GM15510 (cell line): ENCODE data around the gene ZFYVE27.

Source experiments
- POLR2A ChIP-seq: IDR thresholded peaks from 3 replicates; pipeline ENCODE4 v1.6.1; 2011; ENCODE audit warnings: borderline replicate concordance; ENCODE audit not compliant: insufficient read length; ENCODE audit errors: extremely low read depth

Gene ZFYVE27, protein sequence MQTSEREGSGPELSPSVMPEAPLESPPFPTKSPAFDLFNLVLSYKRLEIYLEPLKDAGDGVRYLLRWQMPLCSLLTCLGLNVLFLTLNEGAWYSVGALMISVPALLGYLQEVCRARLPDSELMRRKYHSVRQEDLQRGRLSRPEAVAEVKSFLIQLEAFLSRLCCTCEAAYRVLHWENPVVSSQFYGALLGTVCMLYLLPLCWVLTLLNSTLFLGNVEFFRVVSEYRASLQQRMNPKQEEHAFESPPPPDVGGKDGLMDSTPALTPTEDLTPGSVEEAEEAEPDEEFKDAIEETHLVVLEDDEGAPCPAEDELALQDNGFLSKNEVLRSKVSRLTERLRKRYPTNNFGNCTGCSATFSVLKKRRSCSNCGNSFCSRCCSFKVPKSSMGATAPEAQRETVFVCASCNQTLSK

DNA sequence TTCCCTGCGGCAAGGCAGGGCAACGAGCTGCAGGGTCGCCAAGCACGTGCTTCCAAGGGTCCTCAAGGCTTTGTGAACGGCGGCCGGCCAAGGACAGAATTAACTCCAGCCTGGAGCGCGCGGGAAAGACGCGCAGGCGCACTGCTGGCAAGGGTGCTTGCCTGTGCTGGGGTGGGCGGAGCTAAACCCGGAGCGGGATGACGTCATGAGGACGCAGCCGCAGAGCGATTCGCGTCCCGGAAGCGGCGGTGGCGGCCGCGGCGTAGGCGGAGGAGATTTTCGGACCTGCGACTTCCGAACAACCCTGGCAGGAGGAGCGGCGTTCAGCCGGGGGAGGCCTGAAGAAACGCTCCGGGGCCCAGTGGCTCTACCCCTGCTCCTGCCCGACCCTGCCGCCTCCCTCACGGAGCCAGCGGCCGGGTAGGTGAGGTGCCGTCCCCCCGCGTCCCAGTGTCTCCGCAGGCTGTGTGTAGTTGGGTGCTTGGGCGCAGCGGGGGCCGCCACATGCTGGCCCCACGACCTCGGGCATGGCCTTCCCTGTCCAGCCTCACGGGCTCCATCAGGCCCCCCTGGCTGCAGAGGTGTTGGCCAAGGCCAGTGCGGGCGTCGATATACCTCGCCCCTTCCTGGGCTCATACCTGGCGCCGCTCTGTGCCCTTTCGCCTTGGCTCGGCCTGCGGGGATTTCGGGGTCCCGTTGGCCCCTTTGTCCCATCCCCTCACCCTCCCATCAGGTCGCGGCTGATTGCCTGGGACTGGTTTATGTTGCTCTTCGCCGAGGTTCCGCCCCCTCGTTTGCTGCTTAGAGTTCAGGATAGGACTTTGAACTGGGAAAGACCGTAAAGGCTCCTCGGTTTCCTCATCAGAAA lies at the start of gene ZFYVE27:
ZFYVE27 (plus strand) TSS at position 227 of the 868 bp plus-strand sequence. CDS start 1,350 bp downstream, outside the sequence.
- TF ChIP-seq POLR2A = peak; percentile 88

DNA sequence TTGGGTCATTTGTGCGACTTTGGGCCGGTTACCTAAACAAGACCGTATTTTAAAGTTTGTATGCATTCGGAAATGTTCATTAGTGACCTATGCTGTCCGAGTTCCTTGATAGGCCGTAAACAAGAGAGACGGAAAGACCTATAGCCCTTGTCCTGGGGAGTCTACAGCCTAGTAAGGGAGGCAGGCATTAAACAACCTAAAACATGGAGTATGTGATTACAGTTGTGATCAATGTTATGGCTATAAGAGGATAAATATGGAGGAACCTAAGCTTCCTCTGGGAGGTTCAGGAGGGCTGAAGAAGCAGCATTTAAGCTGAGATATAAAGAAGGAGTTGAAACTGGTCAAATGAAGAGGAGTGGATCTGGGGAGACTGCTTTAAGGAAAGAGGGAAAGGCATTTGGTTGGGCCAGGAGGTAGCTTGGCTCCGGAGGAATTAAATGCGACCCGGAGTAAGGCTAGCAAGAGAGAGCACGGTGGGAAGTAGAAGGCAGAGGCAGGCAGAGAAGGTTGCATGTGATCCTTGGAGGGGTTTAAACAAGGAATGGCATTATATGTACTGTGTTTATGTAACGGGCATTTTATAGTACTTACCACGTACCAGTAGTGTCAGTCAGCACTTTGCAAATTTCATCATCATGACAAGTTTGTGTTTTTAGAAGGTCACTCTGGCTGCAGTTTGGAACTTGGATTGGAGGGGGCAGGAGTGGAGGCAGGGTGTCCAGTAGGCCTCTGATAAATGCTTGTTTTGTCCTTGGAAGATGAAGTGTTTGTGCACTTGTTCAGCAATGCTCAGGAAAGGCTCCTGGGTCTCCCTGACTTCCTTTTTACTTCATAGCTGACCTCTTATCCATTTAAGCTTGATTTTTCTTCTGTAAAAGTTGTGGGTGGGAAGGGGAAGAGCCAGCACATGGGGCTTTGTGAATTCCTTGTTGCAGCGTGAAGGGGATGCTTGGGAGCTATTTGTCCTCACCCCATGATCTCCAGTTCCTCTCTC lies 48.8 kb upstream of the ZFYVE27 start:
- TF ChIP-seq POLR2A = no peak

DNA sequence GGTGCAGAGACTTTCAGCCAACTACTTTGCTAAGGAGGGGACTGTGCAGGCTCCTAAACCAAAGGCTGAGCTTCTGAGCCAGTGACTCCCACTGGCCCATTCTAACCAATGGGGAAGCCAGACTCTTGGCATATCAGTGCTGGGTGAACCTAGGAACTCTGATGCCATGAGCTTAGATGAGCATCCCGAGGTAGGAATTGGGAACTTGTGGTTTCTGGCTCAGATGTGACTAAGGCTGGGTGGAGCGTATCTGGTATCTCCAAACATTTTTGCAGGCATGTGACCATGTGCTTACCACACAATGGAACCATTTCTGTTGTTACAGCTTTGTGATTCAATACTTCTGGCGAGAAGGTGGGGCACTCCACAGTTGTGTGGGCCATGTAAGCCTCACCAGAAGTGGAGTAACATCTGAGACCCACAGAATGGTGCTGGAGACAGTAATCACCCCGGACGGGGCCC lies 47.3 kb upstream of the ZFYVE27 start:
- no peak for TF ChIP-seq POLR2A

DNA sequence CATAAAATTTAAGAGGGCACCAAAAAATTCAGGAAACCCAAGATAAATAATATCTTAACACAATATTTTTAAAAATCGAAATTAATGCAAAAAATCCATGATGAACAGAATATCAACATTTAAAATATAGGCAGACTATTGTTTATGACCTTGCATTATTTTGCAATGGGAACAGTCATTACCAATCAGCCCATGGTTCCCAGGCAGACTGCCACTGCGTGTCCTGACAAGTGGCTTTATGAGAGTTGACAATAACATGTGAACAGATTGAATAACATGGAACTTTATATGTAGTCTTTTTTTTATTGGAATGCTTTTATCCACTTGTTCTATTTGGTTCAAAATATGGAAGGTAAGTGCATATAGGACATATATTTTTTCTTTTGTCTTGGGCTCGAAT lies 46.8 kb upstream of the ZFYVE27 start:
- TF ChIP-seq POLR2A = no peak

DNA sequence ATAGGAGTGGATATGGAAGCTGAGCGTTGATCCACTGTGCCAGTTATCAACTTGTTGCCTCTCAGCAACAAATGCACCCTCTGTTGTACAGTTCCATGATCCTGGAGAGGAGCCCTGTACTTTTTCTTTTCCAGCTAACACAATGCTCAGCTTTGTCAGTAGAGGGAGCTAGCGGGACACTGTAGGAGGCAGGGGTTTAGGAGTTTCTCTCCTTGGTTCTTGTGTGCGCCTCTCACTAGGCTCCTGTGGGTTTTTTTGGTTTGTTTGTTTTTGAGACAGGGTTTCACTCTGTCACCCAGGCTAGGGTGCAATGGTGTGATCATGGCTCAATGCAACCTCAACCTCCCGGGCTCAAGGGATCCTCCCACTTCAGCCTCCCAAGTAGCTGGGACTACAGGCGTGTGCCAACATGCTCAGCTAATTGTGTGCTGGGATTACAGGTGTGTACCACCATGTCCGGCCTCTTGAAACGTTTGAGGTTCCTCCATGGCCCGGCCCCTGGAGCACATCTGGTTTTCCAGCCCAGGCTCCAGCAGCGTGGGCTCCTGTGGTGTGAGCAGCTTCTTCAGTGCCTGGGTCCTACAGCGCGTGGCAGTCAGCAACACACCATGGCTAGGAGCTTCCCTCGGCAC lies 35.4 kb upstream of the ZFYVE27 start:
- TF ChIP-seq POLR2A = no peak

DNA sequence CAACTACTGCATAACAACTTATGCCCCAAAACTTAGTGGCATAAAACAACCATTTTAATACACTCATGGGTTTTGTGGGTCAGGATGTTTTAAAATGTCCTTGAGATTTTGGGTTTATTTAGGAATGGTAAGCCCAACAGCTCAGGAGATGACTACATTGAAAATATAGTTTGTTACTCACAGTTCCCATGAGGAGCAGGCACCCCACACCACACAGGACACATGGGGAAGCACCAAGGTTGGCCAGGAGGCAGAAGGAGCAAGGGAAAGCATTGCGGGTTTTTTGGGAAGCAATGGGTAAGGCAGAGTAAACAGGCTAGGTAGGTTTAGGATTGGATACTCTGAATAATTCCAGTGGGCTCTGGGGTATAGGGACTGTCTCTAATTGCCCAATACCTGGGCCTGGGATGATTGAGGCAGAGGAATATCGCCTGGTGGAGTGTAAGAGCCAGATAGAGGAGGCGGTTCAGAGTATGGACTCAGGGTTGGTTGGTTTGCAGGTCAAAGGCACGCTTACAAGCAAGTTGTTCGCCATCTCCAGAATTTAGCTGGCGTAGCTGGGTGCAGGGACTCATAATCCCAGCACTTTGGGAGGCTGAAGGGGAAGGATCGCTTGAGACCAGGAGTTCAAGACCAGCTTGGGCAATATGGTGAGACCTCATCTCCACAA lies 33.4 kb upstream of the ZFYVE27 start:
- no peak for TF ChIP-seq POLR2A

DNA sequence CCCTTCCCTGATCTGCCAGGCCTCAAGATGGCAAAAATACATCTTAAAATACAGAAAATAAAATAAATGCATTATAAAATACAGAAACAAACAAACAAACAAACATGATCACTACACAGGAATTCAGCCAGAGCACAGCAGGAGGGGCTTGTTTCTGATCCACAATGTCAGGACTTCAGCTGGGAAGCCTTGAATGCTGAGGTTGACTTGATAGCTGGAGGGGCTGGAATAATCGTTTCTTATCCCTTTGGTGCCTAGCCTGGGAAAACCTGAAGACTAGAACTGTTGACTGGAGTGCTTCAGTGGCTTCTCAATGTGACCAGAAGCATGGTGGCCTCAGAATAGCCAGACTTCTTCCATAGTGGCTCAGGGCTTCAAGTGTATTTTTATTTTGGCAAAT lies 32.6 kb upstream of the ZFYVE27 start:
- TF ChIP-seq POLR2A = no peak

DNA sequence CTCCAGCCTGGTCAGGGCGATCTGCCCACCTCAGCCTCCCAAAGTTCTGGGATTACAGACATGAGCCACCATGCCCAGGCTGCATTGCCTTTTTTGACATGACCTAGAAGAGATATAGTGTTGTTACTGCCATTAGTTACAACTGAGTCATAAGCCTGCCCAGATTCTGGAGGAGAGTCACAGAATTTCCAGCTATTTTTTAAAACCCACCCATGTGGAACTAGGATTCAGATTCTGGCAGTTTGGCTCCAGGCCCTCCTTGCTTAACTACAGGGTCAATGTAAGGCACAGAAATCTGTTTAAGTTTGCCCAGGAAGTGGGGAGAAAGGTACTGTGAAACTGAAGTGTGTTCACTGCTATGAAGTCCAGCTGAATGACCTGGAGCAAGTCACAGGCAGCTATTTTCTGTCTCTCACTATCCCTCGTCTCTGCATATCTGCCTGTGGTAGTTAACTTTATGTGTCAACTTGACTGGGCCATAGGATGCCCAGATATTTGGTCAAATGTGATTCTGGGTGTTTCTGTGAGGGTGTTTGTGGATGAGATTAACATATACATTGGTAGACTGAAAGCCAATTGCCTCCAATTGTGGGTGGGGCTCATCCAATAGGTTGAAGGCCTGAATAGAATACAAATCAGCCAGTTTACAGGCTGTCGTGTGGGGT lies 31.8 kb upstream of the ZFYVE27 start:
- no peak for TF ChIP-seq POLR2A

DNA sequence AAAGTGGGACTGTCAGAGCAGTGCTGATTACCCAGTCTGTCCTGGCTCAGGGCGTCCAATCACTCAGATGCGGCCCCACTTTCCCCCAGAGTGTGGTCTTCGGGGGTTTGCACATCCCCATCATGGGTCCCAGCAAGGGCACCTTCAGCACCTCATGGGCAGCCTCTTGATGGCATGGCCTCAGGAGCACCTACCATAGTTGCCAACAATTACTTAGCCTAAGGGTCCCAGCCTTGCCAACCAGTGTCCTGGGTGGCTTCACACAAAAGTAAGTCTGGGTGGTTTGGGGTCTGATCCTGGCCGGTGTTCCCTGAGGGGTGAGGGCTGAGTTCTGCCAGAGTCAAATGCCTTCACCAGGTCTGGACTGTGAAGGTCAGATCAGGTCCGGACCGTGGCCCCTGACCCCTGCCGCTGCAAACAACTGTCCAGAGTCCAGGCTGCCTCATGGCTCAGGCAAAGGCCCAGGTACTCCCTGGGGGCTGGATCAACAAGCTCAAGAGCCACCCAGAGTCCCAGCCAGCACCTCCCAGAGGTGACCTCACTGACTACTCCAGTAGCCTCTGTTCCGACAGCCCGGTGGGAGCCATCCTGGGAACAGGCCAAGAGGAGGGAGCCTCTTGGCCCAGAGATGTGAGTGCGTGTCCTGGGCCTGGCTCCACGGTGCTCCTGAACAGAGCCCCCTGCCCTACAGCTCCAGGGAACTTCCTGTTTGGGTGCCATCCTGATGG lies 29.6 kb upstream of the ZFYVE27 start:
- no peak for TF ChIP-seq POLR2A

DNA sequence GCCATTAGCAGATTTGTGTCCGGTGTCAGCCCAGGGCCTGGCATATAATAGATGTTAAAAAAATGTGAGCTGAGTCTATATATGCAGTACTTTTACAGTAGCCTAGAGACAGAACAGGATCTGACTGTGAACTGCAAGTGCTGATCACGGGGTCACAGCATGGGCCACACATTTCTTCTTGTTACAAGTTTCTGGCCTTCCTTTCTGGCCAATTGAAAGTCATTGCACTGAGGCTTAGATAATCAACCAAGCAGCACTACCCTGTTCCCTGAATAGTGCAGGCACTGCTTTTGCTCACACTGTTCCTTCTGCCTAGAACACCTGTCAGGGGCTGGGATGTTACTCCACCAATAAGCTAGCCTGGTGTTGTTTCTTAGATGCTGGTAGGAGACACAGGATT lies 28.8 kb upstream of the ZFYVE27 start:
- TF ChIP-seq POLR2A = no peak

DNA sequence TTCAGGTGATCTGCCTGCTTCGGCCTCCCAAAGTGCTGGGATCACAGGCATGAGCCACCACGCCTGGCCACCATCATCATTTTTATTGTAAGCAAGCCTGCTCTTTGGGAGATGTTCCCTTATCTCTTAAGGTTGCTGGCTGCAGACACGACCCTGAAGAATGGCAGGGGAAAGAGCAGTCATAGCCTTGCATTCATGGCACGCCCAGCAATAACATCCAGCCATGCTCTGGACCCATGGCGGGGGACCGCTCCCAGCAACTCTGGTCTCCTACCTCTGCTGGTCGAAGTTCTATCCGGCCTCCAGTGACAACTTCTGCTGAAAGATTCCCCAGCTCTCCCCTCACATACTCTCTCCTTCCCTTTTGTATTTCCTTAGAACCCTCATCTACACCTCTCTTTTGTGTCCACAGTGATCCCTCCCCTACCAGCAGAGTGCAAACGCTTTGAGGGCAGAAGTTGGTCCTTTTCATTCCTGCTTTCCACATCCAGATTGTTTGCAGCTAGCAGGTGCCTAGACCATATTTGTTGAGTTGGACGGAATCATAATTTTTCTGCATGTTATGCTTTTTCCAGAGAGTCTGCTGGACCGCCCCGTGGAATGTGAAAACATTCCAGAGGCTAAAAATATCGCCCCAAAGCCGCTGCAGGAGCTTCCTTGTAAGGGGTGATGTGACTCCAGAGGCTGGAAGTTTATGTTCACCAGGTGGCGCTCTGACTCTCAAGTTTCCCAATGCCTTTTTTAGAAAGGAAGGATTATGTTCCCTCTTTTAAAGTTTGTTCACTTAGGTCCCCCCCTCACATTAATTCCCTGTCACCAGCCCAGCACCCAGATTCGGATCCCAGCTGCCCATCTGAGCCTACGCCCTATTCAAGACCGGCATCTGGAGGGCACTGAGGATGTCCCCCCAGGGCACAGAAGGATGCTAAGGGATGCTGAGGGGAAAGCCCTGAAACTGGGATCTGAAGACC lies 27.7 kb upstream of the ZFYVE27 start:
- no peak for TF ChIP-seq POLR2A
